Measurements from ENCODE around the gene TCF23. TPM values are rescaled to one million over a fixed set of nuclear protein-coding genes. Genes with fewer than 3 reads are reported as not detected.

TCF23 gene
- total and polyA plus RNA-seq, 4 donors = under 0.01 to 0.05 (median 0.02) TPM; not detected in 1

DNA sequence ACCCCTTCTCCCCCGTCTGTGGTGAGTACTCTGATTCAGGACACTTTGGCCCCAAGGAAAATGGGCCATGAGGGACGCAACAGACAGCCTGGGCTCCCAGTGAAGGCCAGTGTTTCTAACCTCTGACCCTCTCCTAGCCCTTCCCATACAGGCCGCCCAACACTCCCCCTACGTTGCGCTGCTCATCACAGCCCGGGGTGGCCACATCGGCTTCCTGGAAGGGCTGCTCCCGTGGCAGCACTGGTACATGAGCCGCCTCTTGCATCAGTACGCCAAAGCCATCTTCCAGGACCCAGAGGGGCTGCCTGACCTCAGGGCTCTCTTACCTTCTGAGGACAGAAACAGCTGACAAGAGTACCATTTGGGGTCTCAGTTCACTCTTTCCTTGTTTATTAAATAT is 18.4 kb upstream of the TCF23 start:
- Histone ChIP-seq H3K27ac (ENCODE audit: low read depth in 1 of 2, low read length in 2 of 2) (no peak overlapping the region), H3K4me3 (ENCODE audit: low read depth in 1 of 3, low read length in 3 of 3) (no peak overlapping the region), H3K27me3 (ENCODE audit: control insufficient read depth in 4 of 4, insufficient read depth in 4 of 4, low read length in 3 of 4) (no peaks in the 10 kb centered on the region), H3K9me3 (ENCODE audit: control insufficient read depth in 4 of 4, low read length in 3 of 4) (no peaks in the 10 kb centered on the region), H3K36me3 (ENCODE audit: control insufficient read depth in 4 of 4, insufficient read depth in 3 of 4, low read depth in 1 of 4, low read length in 3 of 4) (peaks cover 13 to 32% (median 24%) of the 10 kb centered on the region in 4 donors), H3K4me1 (ENCODE audit: control insufficient read depth in 4 of 4, insufficient read depth in 4 of 4, low read length in 3 of 4) (peaks cover 3 to 22% (median 17%) of the 10 kb centered on the region in 4 donors), H3K9ac (ENCODE audit: low read depth in 1 of 2, low read length in 2 of 2) (no peak overlapping the region)
- no peak for DNase-seq (ENCODE audit: low spot score)
- no peak for TF ChIP-seq JUND (IDR thresholded peaks at IDR 0.05)
- TF ChIP-seq EGR1 (IDR thresholded peaks at IDR 0.05; ENCODE audit: low read depth in 2 of 2) = no peak
- TF ChIP-seq HNF4A (conservative IDR thresholded peaks at IDR 0.05) = no peak
- TF ChIP-seq, protein P1, sequence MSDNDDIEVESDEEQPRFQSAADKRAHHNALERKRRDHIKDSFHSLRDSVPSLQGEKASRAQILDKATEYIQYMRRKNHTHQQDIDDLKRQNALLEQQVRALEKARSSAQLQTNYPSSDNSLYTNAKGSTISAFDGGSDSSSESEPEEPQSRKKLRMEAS (IDR thresholded peaks at IDR 0.05) = no peak
- TF ChIP-seq SP1 (IDR thresholded peaks at IDR 0.05) = no peak
- TF ChIP-seq FOXA1 (IDR thresholded peaks at IDR 0.05) = no peak
- TF ChIP-seq TAF1 (conservative IDR thresholded peaks at IDR 0.05) = no peak
- no peak for TF ChIP-seq GABPA (IDR thresholded peaks at IDR 0.05 in 1 of 2, conservative IDR thresholded peaks at IDR 0.05 in 1 of 2)
- TF ChIP-seq, protein P2, sequence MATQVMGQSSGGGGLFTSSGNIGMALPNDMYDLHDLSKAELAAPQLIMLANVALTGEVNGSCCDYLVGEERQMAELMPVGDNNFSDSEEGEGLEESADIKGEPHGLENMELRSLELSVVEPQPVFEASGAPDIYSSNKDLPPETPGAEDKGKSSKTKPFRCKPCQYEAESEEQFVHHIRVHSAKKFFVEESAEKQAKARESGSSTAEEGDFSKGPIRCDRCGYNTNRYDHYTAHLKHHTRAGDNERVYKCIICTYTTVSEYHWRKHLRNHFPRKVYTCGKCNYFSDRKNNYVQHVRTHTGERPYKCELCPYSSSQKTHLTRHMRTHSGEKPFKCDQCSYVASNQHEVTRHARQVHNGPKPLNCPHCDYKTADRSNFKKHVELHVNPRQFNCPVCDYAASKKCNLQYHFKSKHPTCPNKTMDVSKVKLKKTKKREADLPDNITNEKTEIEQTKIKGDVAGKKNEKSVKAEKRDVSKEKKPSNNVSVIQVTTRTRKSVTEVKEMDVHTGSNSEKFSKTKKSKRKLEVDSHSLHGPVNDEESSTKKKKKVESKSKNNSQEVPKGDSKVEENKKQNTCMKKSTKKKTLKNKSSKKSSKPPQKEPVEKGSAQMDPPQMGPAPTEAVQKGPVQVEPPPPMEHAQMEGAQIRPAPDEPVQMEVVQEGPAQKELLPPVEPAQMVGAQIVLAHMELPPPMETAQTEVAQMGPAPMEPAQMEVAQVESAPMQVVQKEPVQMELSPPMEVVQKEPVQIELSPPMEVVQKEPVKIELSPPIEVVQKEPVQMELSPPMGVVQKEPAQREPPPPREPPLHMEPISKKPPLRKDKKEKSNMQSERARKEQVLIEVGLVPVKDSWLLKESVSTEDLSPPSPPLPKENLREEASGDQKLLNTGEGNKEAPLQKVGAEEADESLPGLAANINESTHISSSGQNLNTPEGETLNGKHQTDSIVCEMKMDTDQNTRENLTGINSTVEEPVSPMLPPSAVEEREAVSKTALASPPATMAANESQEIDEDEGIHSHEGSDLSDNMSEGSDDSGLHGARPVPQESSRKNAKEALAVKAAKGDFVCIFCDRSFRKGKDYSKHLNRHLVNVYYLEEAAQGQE (IDR thresholded peaks at IDR 0.05) = no peak
- TF ChIP-seq, protein P3, sequence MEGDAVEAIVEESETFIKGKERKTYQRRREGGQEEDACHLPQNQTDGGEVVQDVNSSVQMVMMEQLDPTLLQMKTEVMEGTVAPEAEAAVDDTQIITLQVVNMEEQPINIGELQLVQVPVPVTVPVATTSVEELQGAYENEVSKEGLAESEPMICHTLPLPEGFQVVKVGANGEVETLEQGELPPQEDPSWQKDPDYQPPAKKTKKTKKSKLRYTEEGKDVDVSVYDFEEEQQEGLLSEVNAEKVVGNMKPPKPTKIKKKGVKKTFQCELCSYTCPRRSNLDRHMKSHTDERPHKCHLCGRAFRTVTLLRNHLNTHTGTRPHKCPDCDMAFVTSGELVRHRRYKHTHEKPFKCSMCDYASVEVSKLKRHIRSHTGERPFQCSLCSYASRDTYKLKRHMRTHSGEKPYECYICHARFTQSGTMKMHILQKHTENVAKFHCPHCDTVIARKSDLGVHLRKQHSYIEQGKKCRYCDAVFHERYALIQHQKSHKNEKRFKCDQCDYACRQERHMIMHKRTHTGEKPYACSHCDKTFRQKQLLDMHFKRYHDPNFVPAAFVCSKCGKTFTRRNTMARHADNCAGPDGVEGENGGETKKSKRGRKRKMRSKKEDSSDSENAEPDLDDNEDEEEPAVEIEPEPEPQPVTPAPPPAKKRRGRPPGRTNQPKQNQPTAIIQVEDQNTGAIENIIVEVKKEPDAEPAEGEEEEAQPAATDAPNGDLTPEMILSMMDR (IDR thresholded peaks at IDR 0.05; ENCODE audit: low read depth, low read length, missing input control) = no peak
- no peak for TF ChIP-seq RXRA (IDR thresholded peaks at IDR 0.05)
- TF ChIP-seq ZBTB33 (IDR thresholded peaks at IDR 0.05) = no peak
- TF ChIP-seq YY1 (IDR thresholded peaks at IDR 0.05) = no peak
- TF ChIP-seq HNF4G (IDR thresholded peaks at IDR 0.05) = no peak
- no peak for TF ChIP-seq ATF3 (IDR thresholded peaks at IDR 0.05)
- 97% methylated on average over 10 of the region's 10 CpGs for WGBS

DNA sequence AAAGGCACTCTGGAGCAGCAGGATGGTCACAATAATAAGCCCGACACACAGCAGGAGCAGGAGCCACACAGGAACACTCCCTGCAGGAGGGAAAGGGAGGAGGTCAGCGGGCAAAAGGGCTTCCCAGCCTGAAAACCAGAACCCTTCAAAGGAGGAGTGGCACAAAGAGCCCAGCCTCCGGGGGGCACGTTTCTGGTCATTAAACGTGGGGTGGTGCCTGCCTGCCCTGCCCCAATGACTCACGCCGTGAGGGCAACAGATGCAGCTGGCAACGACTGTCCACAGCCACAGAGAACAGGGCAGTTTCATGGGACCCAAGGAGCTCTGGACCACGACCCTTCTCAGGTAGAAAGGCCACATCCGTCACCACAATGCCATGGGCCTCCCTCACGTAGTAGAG is 17.4 kb upstream of the TCF23 start:
- DNase-seq (ENCODE audit: low spot score) = no peak
- 93% methylated on average over 11 of the region's 11 CpGs for WGBS
- no peaks in the 10 kb centered on the region for H3K9me3 ChIP-seq (ENCODE audit: control insufficient read depth in 4 of 4, low read length in 3 of 4)

More for the DNA sequence above, 17.4 kb upstream of the TCF23 start:
- no peak overlapping the region for H3K9ac ChIP-seq (ENCODE audit: low read depth in 1 of 2, low read length in 2 of 2)
- H3K4me3 ChIP-seq (ENCODE audit: low read depth in 1 of 3, low read length in 3 of 3) = no peak overlapping the region
- no peaks in the 10 kb centered on the region for H3K27me3 ChIP-seq (ENCODE audit: control insufficient read depth in 4 of 4, insufficient read depth in 4 of 4, low read length in 3 of 4)
- peaks cover 3 to 15% (median 11%) of the 10 kb centered on the region in 4 donors for H3K4me1 ChIP-seq (ENCODE audit: control insufficient read depth in 4 of 4, insufficient read depth in 4 of 4, low read length in 3 of 4)
- TF ChIP-seq HNF4G (IDR thresholded peaks at IDR 0.05) = no peak
- no peak for TF ChIP-seq RAD21 (IDR thresholded peaks at IDR 0.05)
- no peak for TF ChIP-seq JUND (IDR thresholded peaks at IDR 0.05)
- TF ChIP-seq SP1 (IDR thresholded peaks at IDR 0.05) = no peak
- no peak for TF ChIP-seq YY1 (IDR thresholded peaks at IDR 0.05)
- TF ChIP-seq GABPA (IDR thresholded peaks at IDR 0.05 in 1 of 2, conservative IDR thresholded peaks at IDR 0.05 in 1 of 2) = no peak
- no peak for TF ChIP-seq ZBTB33 (IDR thresholded peaks at IDR 0.05)
- no peak overlapping the region for H3K27ac ChIP-seq (ENCODE audit: low read depth in 1 of 2, low read length in 2 of 2)
- H3K36me3 ChIP-seq (ENCODE audit: control insufficient read depth in 4 of 4, insufficient read depth in 3 of 4, low read depth in 1 of 4, low read length in 3 of 4) = peaks cover 13 to 32% (median 24%) of the 10 kb centered on the region in 4 donors

All from liver (tissue), 9 donors.